ENCODE results near the gene CTNNAL1.

GRCh38 chr9:109052416-109052815 is 39.1 kb upstream of the CTNNAL1 start:
- TF ChIP-seq EZH2 (IDR thresholded peaks at IDR 0.05; ENCODE audit: borderline replicate concordance, low read length) (no peak), CTCF (conservative IDR thresholded peaks at IDR 0.05 in 1 of 2, IDR thresholded peaks at IDR 0.05 in 1 of 2; ENCODE audit: extremely low read depth in 1 of 2, insufficient read depth in 1 of 2, low read depth in 1 of 2, low read length in 2 of 2) (no peak)
